IMR-90 (cell line): Measurements from ENCODE around the gene VIPR2. TPM values are rescaled to one million over a fixed set of nuclear protein-coding genes. Genes with fewer than 3 reads are reported as not detected.

Experiments
- ATAC-seq: fragments of 200-7000 bp; cut with Tn5 transposase; 2 replicates; pipeline ENCODE4 v1.9.1; 2020; ENCODE audit warnings: low read depth, mild to moderate bottlenecking, moderate library complexity
- BruUV-seq: library from RNA; stranded (reverse); fragments of 400-500 nt; replicated peaks from 2 replicates; lab custom pipeline; 2021; lab: Mats Ljungman, UMichigan
- CTCF ChIA-PET: fragments of 300-600 bp; formaldehyde crosslinking; extraction: SDS; loops from one replicate; lab custom pipeline; 2021; ENCODE audit warnings: antibody characterized with exemption; lab: Yijun Ruan, JAX
- POLR2A ChIA-PET: fragments of 300-600 bp; sonication (Branson Sonifier 250); formaldehyde crosslinking; loops from one replicate; lab custom pipeline; 2022; ENCODE audit warnings: antibody characterized with exemption; ENCODE audit not compliant: unreplicated experiment; lab: Charles Lee
- DNase-seq: peaks from one replicate; pipeline ENCODE4 v3.0.0; 2013
- H2AFZ ChIP-seq: replicated peaks from 2 replicates; pipeline ENCODE3; 2013; ENCODE audit warnings: low read length, mild to moderate bottlenecking; ENCODE audit not compliant: poor library complexity
- H2AK5ac ChIP-seq: 2 replicates; pipeline ENCODE4 v1.6.1; 2013; ENCODE audit warnings: low read depth, low read length, inconsistent platforms
- H2AK9ac ChIP-seq: replicated peaks from 2 replicates; pipeline ENCODE3; 2013; ENCODE audit warnings: mild to moderate bottlenecking, low read depth, low read length, moderate library complexity; ENCODE audit not compliant: poor library complexity
- H2BK120ac ChIP-seq: 2 replicates; pipeline ENCODE4 v1.6.1; 2013; ENCODE audit warnings: low read depth, low read length, inconsistent platforms
- H2BK15ac ChIP-seq: 3 replicates; pipeline ENCODE4 v1.6.1; 2013; ENCODE audit warnings: low read depth, low read length, inconsistent platforms
- H2BK20ac ChIP-seq: 2 replicates; pipeline ENCODE4 v1.6.1; 2013; ENCODE audit warnings: low read depth, mild to moderate bottlenecking, inconsistent platforms, low read length, moderate library complexity
- H2BK5ac ChIP-seq: 2 replicates; pipeline ENCODE4 v1.6.1; 2013; ENCODE audit warnings: mild to moderate bottlenecking, low read depth, low read length, inconsistent platforms; ENCODE audit not compliant: poor library complexity, severe bottlenecking
- H3K14ac ChIP-seq: replicated peaks from 2 replicates; pipeline ENCODE4 v1.6.1; 2013; ENCODE audit warnings: low read depth, low read length, inconsistent platforms
- H3K18ac ChIP-seq: 2 replicates; pipeline ENCODE4 v1.6.1; 2013; ENCODE audit warnings: low read depth, low read length, control low read depth
- H3K23ac ChIP-seq: 2 replicates; pipeline ENCODE4 v1.6.1; 2013; ENCODE audit warnings: low read depth, low read length, inconsistent platforms
- H3K27ac ChIP-seq: 2 replicates; pipeline ENCODE4 v1.5.1; 2013; ENCODE audit warnings: mild to moderate bottlenecking, control low read depth, low read length; ENCODE audit not compliant: insufficient read depth
- H3K27me3 ChIP-seq: 2 replicates; pipeline ENCODE4 v1.6.1; 2013; ENCODE audit warnings: low read length; ENCODE audit not compliant: control insufficient read depth, insufficient read depth
- H3K36me3 ChIP-seq: 2 replicates; pipeline ENCODE4 v1.6.1; 2013; ENCODE audit warnings: low read length, mixed read lengths; ENCODE audit not compliant: control insufficient read depth, insufficient read depth
- H3K4ac ChIP-seq: 2 replicates; pipeline ENCODE4 v1.6.1; 2013; ENCODE audit warnings: low read depth, low read length, inconsistent platforms
- H3K4me1 ChIP-seq: 2 replicates; pipeline ENCODE4 v1.6.1; 2013; ENCODE audit warnings: low read length, mixed read lengths; ENCODE audit not compliant: control insufficient read depth, insufficient read depth
- H3K4me2 ChIP-seq: 2 replicates; pipeline ENCODE4 v1.6.1; 2013; ENCODE audit warnings: low read depth, mild to moderate bottlenecking, control low read depth, low read length, moderate library complexity
- H3K4me3 ChIP-seq: 2 replicates; pipeline ENCODE4 v1.5.1; 2013; ENCODE audit warnings: low read depth, mild to moderate bottlenecking, control low read depth, low read length, moderate library complexity; ENCODE audit not compliant: insufficient read depth
- H3K56ac ChIP-seq: 2 replicates; pipeline ENCODE4 v1.6.1; 2013; ENCODE audit warnings: low read length, inconsistent platforms; ENCODE audit not compliant: insufficient read depth; ENCODE audit errors: extremely low read depth
- H3K79me1 ChIP-seq, 2 experiments: 2 replicates each; pipeline ENCODE4 v1.6.1; 2013; ENCODE audit warnings: low read length in 2 of 2, inconsistent platforms in 1 of 2, low read depth in 1 of 2
- H3K9ac ChIP-seq: 2 replicates; pipeline ENCODE4 v1.6.1; 2013; ENCODE audit warnings: low read depth, low read length, control low read depth
- H3K9me1 ChIP-seq: 2 replicates; pipeline ENCODE4 v1.6.1; 2013; ENCODE audit warnings: low read length, inconsistent platforms; ENCODE audit not compliant: insufficient read depth
- H3K9me3 ChIP-seq: 2 replicates; pipeline ENCODE4 v1.6.1; 2013; ENCODE audit warnings: low read length; ENCODE audit not compliant: control insufficient read depth, insufficient read depth
- H4K20me1 ChIP-seq: 2 replicates; pipeline ENCODE4 v1.6.1; 2013; ENCODE audit warnings: low read length, inconsistent platforms; ENCODE audit not compliant: insufficient read depth
- H4K5ac ChIP-seq: 2 replicates; pipeline ENCODE4 v1.6.1; 2013; ENCODE audit warnings: mild to moderate bottlenecking, low read depth, low read length, control low read depth
- H4K8ac ChIP-seq, 2 experiments: 2 replicates each; pipeline ENCODE4 v1.6.1; 2013; ENCODE audit warnings: low read depth in 2 of 2, low read length in 2 of 2, control low read depth in 1 of 2, inconsistent platforms in 1 of 2
- H4K91ac ChIP-seq: 2 replicates; pipeline ENCODE4 v1.6.1; 2013; ENCODE audit warnings: low read depth, low read length, inconsistent platforms; ENCODE audit not compliant: insufficient read depth
- BHLHE40 ChIP-seq: fragments of 150-350 bp; IDR thresholded peaks from 2 replicates; pipeline ENCODE4 v1.6.1; 2016; ENCODE audit warnings: mild to moderate bottlenecking, low read depth, low read length
- CEBPB ChIP-seq: IDR thresholded peaks from 2 replicates; pipeline ENCODE4 v1.6.1; 2012; ENCODE audit warnings: low read depth, low read length, improper control_type of control experiment
- CTCF ChIP-seq: conservative IDR thresholded peaks from 2 replicates; pipeline ENCODE4 v1.5.1; 2012; ENCODE audit warnings: mild to moderate bottlenecking, low read depth, low read length, improper control_type of control experiment
- ELK1 ChIP-seq: fragments of 150-350 bp; IDR thresholded peaks from 2 replicates; pipeline ENCODE4 v1.6.1; 2016; ENCODE audit warnings: low read depth, mild to moderate bottlenecking, low read length, moderate library complexity, borderline replicate concordance
- FOS ChIP-seq: fragments of 150-350 bp; IDR thresholded peaks from 2 replicates; pipeline ENCODE4 v1.6.1; 2016; ENCODE audit warnings: low read depth, low read length
- MAZ ChIP-seq: IDR thresholded peaks from 2 replicates; pipeline ENCODE4 v1.6.1; 2012; ENCODE audit warnings: low read depth, mild to moderate bottlenecking, low read length, improper control_type of control experiment, moderate library complexity, borderline replicate concordance
- NFE2L2 ChIP-seq: fragments of 150-350 bp; IDR thresholded peaks from 2 replicates; pipeline ENCODE4 v1.6.1; 2016; ENCODE audit warnings: low read depth, mild to moderate bottlenecking, low read length
- RAD21 ChIP-seq: IDR thresholded peaks from 2 replicates; pipeline ENCODE4 v1.6.1; 2012; ENCODE audit warnings: low read length, improper control_type of control experiment
- RCOR1 ChIP-seq: IDR thresholded peaks from 2 replicates; pipeline ENCODE4 v1.6.1; 2012; ENCODE audit warnings: mild to moderate bottlenecking, low read length, improper control_type of control experiment; ENCODE audit not compliant: insufficient replicate concordance
- RFX5 ChIP-seq: IDR thresholded peaks from 2 replicates; pipeline ENCODE4 v1.8.0; 2012; ENCODE audit warnings: low read depth, mild to moderate bottlenecking, low read length, moderate library complexity
- SMC3 ChIP-seq: fragments of 150-350 bp; IDR thresholded peaks from 2 replicates; pipeline ENCODE4 v1.6.1; 2016; ENCODE audit warnings: low read depth, mild to moderate bottlenecking, antibody characterized with exemption, low read length, moderate library complexity
- WGBS, 2 experiments: methylation state at CpG; one replicate each; pipeline versions ENCODE4 v1.1.5 to v1.1.7; 2013; ENCODE audit warnings: missing lambda C conversion rate in 2 of 2; ENCODE audit not compliant: insufficient read length in 1 of 2; ENCODE audit errors: extremely low coverage in 2 of 2; 5-methylcytosine and 5-hydroxymethylcytosine counted together
- dilution Hi-C: fragments of 300-500 bp; cut with HindIII; formaldehyde crosslinking; loops from one replicate; pipeline ENCODE4 v1.14.3; 2018; ENCODE audit warnings: low sequenced_read_pairs; ENCODE audit not compliant: unreplicated experiment
- in situ Hi-C: fragments of 300-500 bp; cut with MboI; formaldehyde crosslinking; loops from 3 replicates; pipeline ENCODE4 v1.14.3; 2019; ENCODE audit warnings: low sequenced_read_pairs, inconsistent platforms, mixed read lengths
- intact Hi-C: fragments of 100-400 bp; cut with micrococcal nuclease; formaldehyde crosslinking; loops from 2 replicates; pipeline ENCODE4 v1.10.0; 2022
- polyA plus RNA-seq, 3 experiments: library from polyadenylated mRNA; depleted of rRNA; stranded (reverse); fragments of >200 nt; gene quantifications; 2 replicates each; pipeline ENCODE4 v1.2.3, GENCODE V29; 2012; ENCODE audit warnings: low replicate concordance in 1 of 3
- total RNA-seq: library from RNA; depleted of rRNA; stranded (reverse); fragments of >200 nt; gene quantifications from 2 replicates; pipeline ENCODE4 v1.2.3, GENCODE V29; 2012

The VIPR2 gene
- total and polyA plus RNA-seq, 2 of the 4 experiments (the other 2 are of a cell fraction): not detected

DNA sequence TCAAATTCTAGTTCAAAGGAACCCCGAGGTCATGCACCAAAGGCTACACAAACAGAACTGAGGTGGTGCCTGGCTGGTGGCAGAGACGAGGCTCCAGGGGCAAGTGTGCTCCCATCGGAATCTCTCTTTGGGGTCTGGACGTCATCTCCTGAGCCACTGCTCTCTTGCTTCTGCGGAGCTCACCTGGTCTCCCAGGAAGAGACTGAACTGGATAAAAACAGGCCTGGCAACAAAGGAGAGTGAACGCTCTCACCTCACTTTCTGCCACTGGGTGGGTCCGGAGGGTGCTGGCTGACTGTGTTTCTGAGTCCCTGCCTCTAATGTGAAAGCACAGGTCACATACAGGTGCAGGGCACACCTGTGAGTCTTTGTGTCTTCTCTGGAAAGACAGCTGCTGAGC lies 22.4 kb downstream of the VIPR2 start:
- Histone ChIP-seq H3K27ac (no peak overlapping the region), H2BK15ac (no peak overlapping the region), H3K23ac (no peak overlapping the region), H3K36me3 (no peaks in the 10 kb centered on the region), H2AFZ (no peak overlapping the region), H3K18ac (no peak overlapping the region), H3K4me3 (no peak overlapping the region), H4K20me1 (no peaks in the 10 kb centered on the region), H2BK20ac (no peak overlapping the region), H2BK5ac (no peak overlapping the region), H2AK5ac (no peak overlapping the region), H3K14ac (no peak overlapping the region), H3K9ac (no peak overlapping the region), H3K56ac (no peak overlapping the region), H3K4ac (no peak overlapping the region), H4K5ac (no peak overlapping the region), H4K91ac (no peak overlapping the region), H3K4me1 (no peaks in the 10 kb centered on the region), H3K9me3 (peaks cover 30% of the 10 kb centered on the region), H2AK9ac (no peak overlapping the region), H3K79me1 (no peaks in the 10 kb centered on the region), H3K9me1 (no peaks in the 10 kb centered on the region), H3K4me2 (no peak overlapping the region), H4K8ac (no peak overlapping the region), H2BK120ac (no peak overlapping the region), H3K27me3 (no peaks in the 10 kb centered on the region)
- intact Hi-C loops: no loop called here
- no TSS peak for BruUV-seq
- ChIA-PET CTCF (no interaction called here), POLR2A (no interaction called here)
- TF ChIP-seq SMC3: no peak
- no peak for TF ChIP-seq RCOR1
- no peak for TF ChIP-seq CEBPB
- no peak for TF ChIP-seq NFE2L2
- no peak for TF ChIP-seq FOS
- no peak for TF ChIP-seq RFX5
- TF ChIP-seq ELK1: no peak
- TF ChIP-seq RAD21: no peak
- TF ChIP-seq BHLHE40: no peak
- no peak for TF ChIP-seq MAZ
- TF ChIP-seq CTCF: no peak
- DNase-seq: no peak
- no peak for ATAC-seq
- dilution Hi-C loops: no loop called here
- in situ Hi-C loops: no loop called here
- 43% methylated on average over 4 of the region's 7 CpGs; no CpG with 5 or more reads in 1 of the 2 experiments for WGBS, 2 experiments
